ENCODE measurements around the gene S100G. TPM values are rescaled to one million over a fixed set of nuclear protein-coding genes. Genes with fewer than 3 reads are reported as not detected.

Gene S100G
- total RNA-seq, 1 experiment from 2014 or later: not detected

GRCh38 chrX:16661495-16661894, 11.5 kb downstream of the S100G start:
- in situ Hi-C loops (cut with HindIII; ENCODE audit: low pct_unique_long_range_greater_than_20kb, low sequenced_read_pairs): no loop called here
- Histone ChIP-seq H3K4me1 (ENCODE audit: control insufficient read depth, insufficient read depth, low read length) (no peaks in the 10 kb centered on the region), H3K4me3 (ENCODE audit: low read depth in 2 of 2, low read length in 2 of 2) (no peak overlapping the region), H3K27me3 (ENCODE audit: control insufficient read depth, insufficient read depth, low read length) (no peaks in the 10 kb centered on the region), H3K9me3 (ENCODE audit: control insufficient read depth, insufficient read depth, low read depth, low read length) (no peaks in the 10 kb centered on the region), H3K36me3 (ENCODE audit: control insufficient read depth, insufficient read depth, low read length) (no peaks in the 10 kb centered on the region), H3K27ac (ENCODE audit: low read length) (no peak overlapping the region)
- DNase-seq (ENCODE audit: low read depth, low spot score) (no peak), ATAC-seq (no peak)
- ChIA-PET POLR2A (no interaction called here), CTCF (no interaction called here)
- BruUV-seq (replicated peaks): no TSS peak
- intact Hi-C loops (cut with micrococcal nuclease; ENCODE audit: unreplicated experiment): no loop called here
- TF ChIP-seq POLR2AphosphoS5 (IDR thresholded peaks at IDR 0.05; ENCODE audit: low read depth, low read length) (no peak), CTCF (IDR thresholded peaks at IDR 0.05) (no peak), SIN3A (IDR thresholded peaks at IDR 0.05; ENCODE audit: borderline replicate concordance, insufficient read depth, low read depth, low read length) (no peak), TCF7L2 (IDR thresholded peaks at IDR 0.05; ENCODE audit: low read depth, low read length) (no peak)

GRCh38 chrX:16662402-16662801, 12.4 kb downstream of the S100G start:
- H3K4me1 ChIP-seq (ENCODE audit: control insufficient read depth, insufficient read depth, low read length): no peaks in the 10 kb centered on the region
- intact Hi-C loops (cut with micrococcal nuclease; ENCODE audit: unreplicated experiment) (no loop called here), in situ Hi-C loops (cut with HindIII; ENCODE audit: low pct_unique_long_range_greater_than_20kb, low sequenced_read_pairs) (no loop called here)
- CTCF ChIA-PET: no interaction called here
- no peak overlapping the region for H3K27ac ChIP-seq (ENCODE audit: low read length)
- no peaks in the 10 kb centered on the region for H3K36me3 ChIP-seq (ENCODE audit: control insufficient read depth, insufficient read depth, low read length)
- DNase-seq (ENCODE audit: low read depth, low spot score): no peak
- no peak for ATAC-seq
- no peak overlapping the region for H3K4me3 ChIP-seq (ENCODE audit: low read depth in 2 of 2, low read length in 2 of 2)
- POLR2A ChIA-PET: no interaction called here
- TF ChIP-seq REST (IDR thresholded peaks at IDR 0.05; ENCODE audit: insufficient read depth in 1 of 2, low read depth in 2 of 2, low read length in 1 of 2): no peak
- TF ChIP-seq CTCF (IDR thresholded peaks at IDR 0.05): no peak
- no peak for TF ChIP-seq TCF7L2 (IDR thresholded peaks at IDR 0.05; ENCODE audit: low read depth, low read length)
- no peak for TF ChIP-seq SIN3A (IDR thresholded peaks at IDR 0.05; ENCODE audit: borderline replicate concordance, insufficient read depth, low read depth, low read length)
- H3K9me3 ChIP-seq (ENCODE audit: control insufficient read depth, insufficient read depth, low read depth, low read length): no peaks in the 10 kb centered on the region
- no TSS peak for BruUV-seq (replicated peaks)
- no peaks in the 10 kb centered on the region for H3K27me3 ChIP-seq (ENCODE audit: control insufficient read depth, insufficient read depth, low read length)
